NCI-H1436 (cell line): Measurements from ENCODE around the gene SAMD8.
A peak's percentile ranks its signal among the peaks of the same experiment; 100 is the strongest.

ENCODE experiments used
- DNase-seq: peaks from one replicate; lab custom pipeline; 2025; lab: John Stamatoyannopoulos, UW

SAMD8 gene

DNA sequence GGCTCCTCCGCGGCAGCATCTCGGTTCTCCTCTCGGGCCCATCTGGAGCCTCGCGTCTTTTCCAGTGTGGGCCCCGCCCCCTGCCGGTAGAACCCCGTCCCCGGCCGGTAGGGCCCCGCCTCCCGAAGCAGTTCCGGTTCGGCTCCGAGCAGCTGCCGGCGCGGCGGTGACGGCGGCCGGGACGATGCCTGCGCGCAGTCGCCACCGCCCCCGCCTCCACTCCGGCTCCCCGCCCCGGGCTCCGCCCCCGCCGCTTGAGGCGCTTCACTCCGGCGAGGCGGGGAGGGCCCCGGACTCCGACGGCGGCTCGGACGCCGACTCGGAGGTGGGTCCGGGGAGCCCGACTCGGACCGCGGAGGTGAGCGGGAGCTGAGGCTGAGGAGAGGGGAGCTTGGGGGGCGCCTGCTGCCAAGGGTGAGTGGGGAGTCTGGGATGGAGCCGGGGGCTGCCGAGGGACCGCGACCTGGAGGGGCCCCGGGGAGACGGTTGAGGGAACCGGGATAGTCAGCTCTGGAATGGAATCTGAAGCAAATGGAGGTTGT is at the start of gene SAMD8:
Gene SAMD8 (plus strand): TSS at position 292 of the 542 bp plus-strand sequence. CDS start 38,873 bp downstream, outside the sequence.
- DNase-seq, result peak; percentile 92

DNA sequence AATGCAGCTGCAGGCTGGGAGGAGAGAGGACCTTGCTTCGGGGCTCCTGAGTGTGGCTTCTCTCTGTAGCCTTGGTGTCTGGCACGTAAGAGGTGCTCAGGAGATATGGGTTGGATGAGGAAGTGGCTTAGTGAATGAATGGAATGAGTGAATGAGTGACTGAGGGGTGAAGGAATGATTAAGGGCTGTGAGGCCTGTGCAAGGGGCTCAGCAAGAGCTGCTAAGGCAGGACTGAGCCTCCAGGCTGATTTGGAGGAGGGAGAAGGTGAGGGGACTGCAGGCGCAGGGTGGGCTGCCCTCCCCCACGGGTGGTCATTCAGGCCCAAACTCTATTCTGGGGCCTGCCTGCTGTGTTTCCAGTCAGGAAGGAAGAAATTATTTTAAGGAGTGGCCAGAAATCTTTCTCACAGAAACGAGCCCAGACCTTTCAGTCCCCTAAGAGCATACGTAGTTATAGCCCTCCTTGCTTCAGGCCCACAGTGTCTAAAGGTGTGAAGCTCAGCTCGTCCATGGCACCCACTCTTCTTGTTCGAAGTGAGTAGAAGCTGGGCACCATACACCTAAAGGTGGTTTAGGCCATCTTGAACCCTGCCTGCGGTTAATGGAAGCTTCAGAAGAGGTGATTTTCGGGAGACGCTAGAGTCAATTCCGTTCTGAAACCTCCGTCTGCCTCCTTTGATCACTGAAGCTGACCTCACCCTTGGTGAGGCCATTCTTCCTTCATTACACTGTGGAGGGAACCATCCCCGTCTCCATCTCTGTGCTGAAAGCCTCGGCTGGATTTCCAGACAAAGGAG is 49.5 kb upstream of the SAMD8 start:
- no peak for DNase-seq

DNA sequence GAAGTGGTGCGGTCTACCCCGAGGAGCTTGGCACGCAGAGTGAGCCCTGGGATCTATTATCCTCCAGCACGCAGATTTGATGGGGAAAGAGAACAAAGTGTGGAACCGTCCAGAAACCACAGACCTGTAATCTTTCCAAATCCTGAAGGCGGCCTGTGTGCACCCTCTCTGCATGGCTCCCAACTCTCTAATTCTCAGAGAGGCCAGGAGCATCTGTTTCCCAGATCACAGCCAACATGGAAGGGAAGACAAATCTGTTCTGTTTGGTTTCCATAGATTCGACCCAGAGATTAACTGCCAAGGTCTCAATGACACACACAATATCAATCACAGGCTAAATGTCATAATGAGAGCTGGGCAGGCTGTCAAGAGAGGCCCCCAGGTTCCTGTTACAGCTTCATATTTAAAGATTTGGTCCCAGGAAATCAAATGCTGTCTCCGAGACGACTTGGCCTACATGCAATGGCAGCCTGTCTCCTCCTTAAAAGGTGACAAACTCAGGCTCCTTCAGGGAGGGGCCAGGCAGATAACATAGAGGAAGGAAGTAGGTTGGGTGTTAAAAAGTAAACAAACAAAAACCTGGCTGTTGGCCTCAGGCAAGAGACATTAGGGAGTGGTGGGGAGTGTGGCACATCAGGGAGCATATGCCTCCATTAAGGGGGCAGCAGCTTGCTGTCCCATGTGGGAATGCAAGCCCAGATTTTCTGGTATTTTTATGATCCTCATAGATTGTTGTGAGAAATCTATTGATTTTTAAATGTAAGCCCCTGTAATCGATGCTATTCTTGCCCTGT is 48.8 kb upstream of the SAMD8 start:
- DNase-seq, result no peak

DNA sequence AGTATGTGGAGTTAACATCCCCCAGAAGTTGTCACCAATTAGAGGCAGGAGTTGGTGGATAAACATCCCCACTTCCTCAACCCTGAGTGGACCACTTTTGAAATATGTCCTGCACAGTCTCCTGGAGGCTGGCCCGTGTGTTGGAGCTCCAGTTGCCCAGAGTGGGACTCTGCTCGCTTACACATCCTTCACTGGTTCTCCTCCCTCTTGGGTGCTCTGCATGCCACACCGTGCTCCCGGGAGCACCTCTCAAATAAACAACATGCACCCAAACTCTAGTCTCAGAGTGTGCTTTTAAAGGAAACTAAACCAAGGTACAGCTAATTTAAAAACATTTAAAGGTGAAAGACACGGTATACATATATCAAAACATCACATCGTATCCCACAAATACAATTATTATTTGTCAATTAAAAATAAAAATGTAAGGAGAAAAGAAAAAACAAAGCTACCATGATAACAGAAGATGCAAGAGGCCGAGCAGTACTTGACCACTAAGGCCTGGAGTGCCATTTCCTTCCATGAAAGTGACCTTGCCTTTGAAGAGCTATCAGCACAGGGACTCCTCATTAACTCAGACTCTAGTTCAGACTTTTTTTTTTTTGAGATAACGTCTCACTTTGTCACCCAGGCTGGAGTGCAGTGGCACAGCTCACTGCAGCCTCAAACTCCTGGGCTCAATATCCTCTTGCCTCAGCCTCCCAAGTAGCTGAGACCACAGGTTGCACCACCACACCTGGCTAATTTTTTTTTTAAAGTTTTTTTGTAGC is 47.8 kb upstream of the SAMD8 start:
- DNase-seq, result no peak

DNA sequence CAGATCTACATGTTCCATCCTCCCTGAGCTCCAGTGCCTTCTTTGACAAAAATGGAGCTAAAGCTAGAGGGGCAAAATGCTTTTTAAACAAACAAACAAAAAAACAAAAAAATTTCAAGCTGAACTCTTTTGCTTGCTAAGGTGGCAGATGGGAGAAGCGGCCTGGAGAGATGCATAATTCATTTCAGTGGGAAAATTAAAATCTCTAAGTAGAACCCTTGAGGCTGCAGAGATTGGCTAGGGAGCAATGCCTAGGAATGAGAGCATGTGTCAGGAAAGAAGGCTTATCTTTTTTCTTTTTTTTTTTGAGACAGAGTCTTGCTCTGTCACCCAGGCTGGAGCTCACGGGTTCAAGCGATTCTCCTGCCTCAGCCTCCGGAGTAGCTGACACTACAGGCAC is 46.4 kb upstream of the SAMD8 start:
- DNase-seq, result no peak

DNA sequence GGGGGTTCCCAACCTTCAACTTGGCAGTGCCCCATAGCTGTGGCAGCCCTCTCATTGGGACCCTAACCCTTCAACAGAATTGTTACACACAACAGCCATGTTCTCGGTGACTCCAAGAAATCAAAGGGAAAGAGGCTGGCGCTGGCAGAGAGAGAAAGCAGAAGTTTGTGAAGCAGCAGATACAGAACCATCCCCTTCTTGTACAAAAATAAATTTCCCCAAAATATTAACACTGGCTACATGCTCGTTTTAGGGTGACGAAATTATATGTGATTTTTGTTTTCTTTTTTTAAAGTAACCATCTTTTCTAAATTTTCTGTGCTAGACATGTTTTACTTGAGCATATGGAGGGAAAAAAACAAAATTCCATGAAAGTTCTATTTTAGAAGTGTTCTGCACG is 45.2 kb upstream of the SAMD8 start:
- DNase-seq, result no peak

DNA sequence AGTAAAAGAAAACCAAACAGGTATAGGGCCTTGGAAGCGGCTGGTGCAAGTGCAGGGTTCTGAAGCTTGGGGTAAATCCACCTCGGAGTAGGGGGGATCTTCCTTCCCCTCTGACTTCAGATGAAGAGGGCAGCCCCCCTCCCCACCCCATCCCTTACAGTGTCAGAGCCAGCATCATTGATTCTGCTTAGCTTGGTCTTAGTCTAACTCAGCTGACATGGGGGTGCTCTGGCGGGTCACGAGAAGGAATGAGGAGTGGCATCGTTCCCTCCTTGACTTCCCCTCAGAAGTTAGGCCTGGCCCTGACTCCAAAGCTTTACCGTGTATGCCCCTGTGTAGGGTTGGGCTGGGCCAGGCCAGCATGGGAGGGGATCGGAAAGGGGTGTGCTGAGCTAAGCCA is 44.2 kb upstream of the SAMD8 start:
- no peak for DNase-seq

DNA sequence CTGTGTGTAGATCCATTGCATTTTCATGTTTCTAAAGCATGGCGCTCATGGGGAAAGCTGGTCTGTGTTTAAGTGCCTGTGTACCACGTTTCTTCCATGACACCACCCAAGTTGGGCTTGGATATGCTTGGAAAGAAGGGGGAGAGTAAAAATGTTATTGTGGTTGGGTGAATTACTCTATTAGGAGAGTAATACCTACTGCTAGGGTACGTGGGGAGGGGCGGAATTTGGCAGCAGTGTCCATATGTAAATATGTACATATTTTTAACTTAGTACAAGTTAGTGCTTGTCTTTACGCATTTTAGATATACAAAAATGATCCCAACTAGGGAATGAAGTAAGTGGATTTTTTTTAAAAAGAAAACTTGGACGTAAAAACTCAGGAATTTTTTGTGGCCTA is 42.9 kb upstream of the SAMD8 start:
- DNase-seq, result no peak

DNA sequence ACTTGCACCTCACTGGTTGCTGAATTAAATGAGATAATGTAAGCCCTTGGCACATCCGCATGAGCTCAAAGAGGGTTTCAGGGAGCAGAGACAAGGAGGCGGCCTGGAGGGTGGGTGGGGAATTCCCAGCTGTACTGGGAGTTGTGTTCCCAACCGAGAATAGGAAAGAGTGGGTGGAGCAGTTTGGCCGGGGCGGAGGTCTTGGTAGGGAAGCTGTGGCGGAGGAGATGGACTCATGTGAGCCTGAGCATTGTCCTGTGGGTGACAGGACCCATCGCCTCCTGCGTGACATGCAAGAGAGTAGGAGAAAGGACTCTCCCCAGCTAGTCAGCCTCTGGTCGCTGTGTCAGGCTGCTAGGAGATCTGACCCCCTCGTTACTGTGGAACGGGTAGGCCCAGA is 41.0 kb upstream of the SAMD8 start:
- no peak for DNase-seq

DNA sequence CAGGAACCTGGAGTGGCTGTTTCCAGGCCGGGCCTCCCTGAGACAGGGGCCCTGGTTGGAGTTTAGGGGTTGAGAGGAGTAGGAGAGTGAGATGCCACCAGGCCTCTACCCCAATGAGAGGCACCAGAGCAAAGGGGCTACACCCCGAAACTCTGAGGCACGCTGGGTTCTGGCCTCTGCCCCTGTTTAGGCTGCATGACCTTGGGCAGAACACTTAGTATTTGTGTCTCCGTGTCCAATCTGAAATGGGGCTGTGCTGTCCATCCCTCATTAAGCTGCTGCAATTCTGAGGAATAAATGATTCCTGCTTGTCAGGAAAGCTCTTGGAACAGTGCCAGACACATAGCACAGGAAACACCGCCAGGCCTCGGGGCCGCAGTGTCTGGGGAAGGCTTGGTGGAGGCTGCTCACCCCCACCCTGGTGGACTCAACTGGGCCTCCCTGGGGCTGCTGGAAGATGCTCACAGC is 40.5 kb upstream of the SAMD8 start:
- peak; percentile 24 for DNase-seq

DNA sequence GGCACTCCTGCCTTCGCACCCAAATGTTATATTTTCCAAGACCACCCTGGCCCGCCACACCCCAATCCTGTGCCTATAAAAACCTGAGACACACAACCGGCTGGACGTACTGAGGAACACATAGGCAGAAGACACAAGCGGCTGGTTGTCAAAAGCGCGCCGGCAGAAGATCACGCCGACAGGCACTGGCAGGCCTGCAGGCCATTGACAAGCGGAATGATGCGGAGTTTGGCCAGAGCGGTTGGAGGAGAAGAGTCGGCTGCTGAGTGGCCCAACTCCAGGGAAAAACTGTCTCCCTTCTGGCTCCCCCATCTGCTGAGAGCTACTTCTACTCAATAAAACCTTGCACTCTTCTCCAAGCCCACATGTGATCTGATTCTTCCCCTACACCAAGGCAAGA is 39.7 kb upstream of the SAMD8 start:
- no peak for DNase-seq

DNA sequence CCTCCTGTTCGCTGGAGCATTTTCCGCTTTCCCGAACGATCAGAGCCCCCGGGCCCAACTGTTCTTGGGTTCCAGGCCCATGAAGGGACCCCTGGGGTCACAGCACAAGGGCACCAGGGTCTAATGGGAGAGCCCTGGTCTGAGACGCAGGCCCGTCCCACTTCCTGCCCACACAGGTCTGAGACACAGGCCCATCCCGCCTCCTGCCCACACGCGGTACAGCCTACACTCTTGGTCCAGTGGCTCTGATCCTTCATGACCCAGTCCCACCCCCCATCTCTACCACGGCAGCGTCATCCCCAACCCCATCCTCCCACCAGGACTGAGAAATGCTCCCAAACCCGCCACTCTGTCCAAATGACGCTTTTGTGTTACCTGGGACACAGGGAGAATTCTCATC is 38.7 kb upstream of the SAMD8 start:
- no peak for DNase-seq

DNA sequence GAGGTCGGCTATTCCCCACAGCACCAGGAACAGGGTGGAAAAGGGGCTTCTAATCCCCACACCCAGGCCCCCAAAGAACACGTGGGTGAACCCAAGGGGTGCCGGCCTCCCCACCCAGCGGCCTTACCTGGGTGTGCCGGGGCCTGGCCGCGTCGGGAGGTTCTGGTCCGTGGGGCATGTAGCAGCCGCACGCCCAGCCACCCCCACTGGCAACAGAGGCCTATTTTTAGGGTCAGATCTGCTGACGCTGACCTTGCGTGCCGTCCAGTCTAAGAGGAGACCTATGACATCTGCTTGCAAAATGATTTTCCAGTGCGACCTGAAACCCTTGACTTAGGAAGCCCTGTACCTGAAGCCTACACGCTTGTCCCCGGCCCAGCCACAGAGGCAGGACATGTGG is 38.0 kb upstream of the SAMD8 start:
- no peak for DNase-seq

DNA sequence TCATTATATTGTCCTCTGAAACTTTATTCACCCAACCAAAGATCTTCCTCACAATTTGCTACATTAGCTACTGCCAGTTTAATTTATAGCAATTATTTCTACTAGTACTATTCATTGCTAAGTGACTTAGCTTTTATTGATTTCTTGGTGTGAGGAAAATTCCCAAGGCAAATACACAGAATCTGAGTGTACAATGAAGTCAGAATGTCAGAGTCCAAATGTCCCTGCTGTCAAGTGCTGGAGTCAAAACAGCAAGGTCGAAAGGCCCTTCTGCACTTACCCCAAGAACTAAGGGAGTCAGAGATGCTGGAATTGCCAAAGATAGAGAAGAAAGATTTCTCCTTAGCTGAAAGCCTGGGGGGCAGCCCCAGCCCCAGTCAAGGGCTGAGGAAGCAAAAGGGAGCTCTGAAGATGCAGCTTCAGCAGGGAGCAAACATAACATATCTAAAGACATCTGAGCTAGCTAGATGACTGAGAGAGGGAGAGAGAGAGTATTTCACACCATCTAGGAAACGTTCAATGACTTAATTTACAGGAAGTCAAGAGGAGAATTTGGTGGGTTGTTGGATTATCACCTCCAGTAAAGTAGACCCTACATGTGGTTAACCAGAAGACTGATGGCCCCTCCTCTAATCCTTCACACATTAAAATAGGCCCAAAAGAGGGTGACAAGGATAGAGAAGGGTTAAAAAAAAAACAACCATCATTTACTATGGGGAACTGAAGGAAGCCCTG is 36.6 kb upstream of the SAMD8 start:
- no peak for DNase-seq

DNA sequence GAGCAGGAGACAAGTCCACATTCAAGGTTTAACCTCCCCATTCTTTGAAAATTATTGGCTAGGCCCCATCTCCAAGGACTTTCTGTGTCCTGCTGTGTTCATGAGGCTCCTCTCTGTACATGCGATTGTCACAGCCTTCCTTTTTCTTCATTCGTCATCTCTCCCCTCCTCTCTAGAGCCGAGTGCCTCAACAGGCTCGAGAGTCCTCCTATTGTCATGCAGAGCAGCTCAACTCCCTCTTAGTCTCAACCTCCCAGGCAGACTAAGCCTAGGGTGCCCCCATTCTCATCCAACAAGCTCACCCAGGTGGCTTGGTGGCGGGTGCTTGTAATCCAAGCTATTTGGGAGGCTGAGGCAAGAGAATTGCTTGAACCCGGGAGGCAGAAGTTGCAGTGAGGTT is 35.1 kb upstream of the SAMD8 start:
- DNase-seq, result no peak

DNA sequence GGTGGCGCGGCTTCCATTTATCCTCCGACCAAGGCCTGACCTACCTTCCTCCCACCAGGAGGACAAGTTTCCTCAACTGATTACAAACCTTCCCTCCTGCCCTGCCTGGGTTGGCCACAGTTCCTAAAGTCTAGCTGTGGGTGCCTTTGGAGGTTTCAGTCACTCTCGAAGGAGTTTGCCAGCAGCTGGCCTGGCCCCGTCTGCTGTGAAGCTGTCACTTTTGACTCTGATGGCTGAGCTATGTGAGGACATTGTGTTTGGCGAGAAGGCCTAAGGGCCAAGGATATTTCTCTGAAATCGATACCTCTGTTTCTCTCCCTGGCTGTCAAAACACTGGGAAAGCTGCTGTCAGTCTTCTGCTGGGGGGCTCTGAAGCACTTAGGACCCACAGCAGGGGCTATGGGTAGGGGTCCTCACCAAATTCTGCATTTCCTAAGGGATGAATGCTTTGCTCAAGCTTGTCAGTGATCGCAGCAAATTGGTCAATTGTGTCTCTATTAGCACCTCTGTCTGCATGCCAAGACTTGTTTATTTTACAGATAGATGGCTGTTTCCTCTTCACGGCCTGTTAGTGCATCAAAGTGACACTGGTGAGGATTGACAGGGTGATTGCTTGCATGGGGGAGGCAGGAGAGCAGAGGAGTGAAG is 31.9 kb upstream of the SAMD8 start:
- DNase-seq, result peak; percentile 7

DNA sequence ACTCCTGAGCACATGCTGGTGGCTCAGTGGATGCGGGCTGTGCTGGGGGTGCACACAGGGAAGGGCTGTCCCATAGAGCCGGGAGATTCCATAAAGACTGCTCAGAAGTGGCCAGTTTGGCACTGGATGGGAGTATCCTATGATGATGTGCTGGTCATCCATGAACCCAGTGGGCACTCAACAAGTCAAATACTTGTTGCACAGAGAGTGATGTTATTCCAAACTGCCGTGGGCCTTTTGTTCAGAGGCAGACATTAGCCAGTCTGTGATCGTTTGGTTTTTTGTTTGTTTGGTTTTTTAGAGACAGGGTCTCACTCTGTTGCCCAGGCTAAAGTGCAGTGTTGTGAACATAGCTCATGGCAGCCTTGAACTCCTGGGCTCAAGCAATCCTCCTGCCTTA is 30.9 kb upstream of the SAMD8 start:
- DNase-seq, result no peak

DNA sequence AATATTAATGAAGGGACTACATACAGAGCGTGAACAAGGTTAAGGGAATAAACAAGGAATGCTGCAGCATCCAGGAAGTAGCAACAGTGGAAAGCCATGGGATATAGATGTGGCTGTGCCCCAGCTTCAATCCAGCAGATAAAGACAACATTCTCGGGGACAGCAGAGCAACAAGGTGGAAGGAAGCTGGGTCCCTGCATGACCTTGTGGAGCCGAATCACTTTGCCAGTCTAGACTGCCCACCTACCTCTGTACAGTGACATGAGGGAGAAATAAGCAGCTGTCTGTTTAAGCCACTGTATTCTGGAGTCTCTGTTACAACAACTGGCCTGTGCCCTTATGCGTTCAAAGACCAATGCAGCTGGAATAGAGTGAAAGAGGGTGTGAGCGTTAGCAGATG is 30.1 kb upstream of the SAMD8 start:
- no peak for DNase-seq

DNA sequence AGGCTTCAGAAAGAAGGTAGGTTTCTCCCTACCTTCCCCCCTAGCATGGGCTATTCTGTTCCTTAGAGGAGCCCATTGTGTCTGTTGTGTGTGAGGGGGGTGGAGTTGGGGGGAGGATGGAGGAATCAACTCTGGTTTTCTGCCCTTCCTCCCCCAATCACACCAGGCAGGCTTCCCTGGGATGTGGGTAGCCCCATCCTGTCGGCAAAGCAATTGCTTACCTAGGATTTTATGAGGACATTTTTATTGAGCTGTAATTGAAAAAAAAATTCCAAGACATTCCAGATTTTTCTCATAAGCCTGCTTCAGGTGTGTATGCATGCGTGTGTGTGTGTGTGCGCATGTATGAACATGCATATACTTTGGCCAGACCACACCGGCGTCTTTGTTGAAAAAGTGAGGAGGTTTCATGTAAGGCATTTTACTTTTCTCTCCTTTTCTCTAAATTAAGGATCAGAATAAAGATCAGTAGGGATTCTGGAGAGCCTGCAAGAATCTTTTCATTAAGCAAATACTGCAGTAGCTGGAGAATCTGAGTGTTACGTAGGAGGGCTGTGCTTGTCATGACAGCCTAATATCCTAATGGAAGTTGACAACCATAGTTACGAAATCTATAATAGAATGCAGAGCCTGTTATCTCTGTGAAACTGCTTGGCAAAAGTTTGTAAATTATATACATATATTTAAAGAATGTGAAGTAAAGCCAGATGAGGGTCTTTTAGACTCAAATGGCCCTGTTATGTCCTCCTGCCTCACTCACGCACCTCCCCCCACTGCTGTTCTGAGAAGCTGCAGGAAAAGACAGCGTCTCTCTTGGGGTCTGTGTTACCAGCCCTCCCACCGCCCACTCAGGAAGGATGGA is 27.3 kb upstream of the SAMD8 start:
- no peak for DNase-seq

DNA sequence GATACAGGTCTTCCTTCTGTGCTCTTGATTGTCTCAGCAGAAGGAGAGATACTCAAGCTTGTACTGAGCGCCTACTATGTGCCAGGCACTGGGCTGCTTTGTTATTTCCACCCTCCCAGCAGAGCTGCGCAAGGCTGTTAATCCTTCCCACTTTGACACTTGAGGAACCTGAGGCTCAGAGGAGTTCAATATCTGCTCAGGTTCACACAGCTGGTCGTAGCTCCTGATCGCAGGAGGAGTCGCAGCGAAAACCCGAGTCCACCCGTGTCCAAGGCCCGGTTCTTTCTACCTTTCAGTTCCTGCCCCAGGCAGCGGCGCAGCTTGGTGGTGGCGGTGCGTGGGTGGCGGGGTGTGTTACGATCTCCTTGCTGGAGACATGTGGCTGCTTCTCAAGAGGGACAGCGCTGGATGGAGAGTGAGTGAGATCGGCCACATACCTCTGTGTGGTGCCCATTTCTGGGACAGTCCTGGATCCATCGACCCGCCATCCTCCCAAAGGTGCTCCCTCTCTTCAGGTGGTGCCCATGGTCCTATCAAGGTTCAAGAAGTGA is 26.5 kb upstream of the SAMD8 start:
- DNase-seq, result no peak
